ENCODE data around the gene SNAPC2. TPM values are rescaled to one million over a fixed set of nuclear protein-coding genes. Genes with fewer than 3 reads are reported as not detected.

SNAPC2 gene
- total RNA-seq, 1 donor from 2014 or later, result 30.5 TPM

GRCh38 chr19:7968796-7969554, 48.8 kb downstream of the SNAPC2 start:
- no peaks in the 10 kb centered on the region for H3K4me1 ChIP-seq
- TF ChIP-seq CTCF (IDR thresholded peaks at IDR 0.05), result no peak
- H3K4me3 ChIP-seq, result no peak overlapping the region
- H3K9me3 ChIP-seq, result no peaks in the 10 kb centered on the region
- peaks cover 49 to 87% of the 10 kb centered on the region in 2 donors for H3K36me3 ChIP-seq
- DNase-seq (ENCODE audit: low spot score in 2 of 2), result no peak
- intact Hi-C loops (cut with DNase I), result no loop called here
- H3K27me3 ChIP-seq, result no peaks in the 10 kb centered on the region
- no peak overlapping the region for H3K27ac ChIP-seq

GRCh38 chr19:7969555-7969939, 49.4 kb downstream of the SNAPC2 start:
- no peaks in the 10 kb centered on the region for H3K4me1 ChIP-seq
- DNase-seq (ENCODE audit: low spot score in 2 of 2), result no peak
- H3K9me3 ChIP-seq, result no peaks in the 10 kb centered on the region
- peaks cover 50 to 85% of the 10 kb centered on the region in 2 donors for H3K36me3 ChIP-seq
- no peak overlapping the region for H3K4me3 ChIP-seq
- intact Hi-C loops (cut with DNase I), result no loop called here
- no peak for TF ChIP-seq CTCF (IDR thresholded peaks at IDR 0.05)
- no peaks in the 10 kb centered on the region for H3K27me3 ChIP-seq
- H3K27ac ChIP-seq, result no peak overlapping the region

- H3K9me3 ChIP-seq, result no peaks in the 10 kb centered on the region
- H3K4me1 ChIP-seq, result peaks cover 0 to 3% of the 10 kb centered on the region in 2 donors
- no peak overlapping the region for H3K4me3 ChIP-seq
- TF ChIP-seq CTCF (IDR thresholded peaks at IDR 0.05), result peak; percentile 13 to 54 (median 34)
- H3K27ac ChIP-seq, result no peak overlapping the region
- intact Hi-C loops (cut with DNase I), result no loop called here
- no peak for DNase-seq (ENCODE audit: low spot score in 2 of 2)
- peaks cover 43 to 72% of the 10 kb centered on the region in 2 donors for H3K36me3 ChIP-seq
- no peaks in the 10 kb centered on the region for H3K27me3 ChIP-seq
Observed at GRCh38 chr19:7970716-7971448, 50.7 kb downstream of the SNAPC2 start.

- intact Hi-C loops (cut with DNase I), result no loop called here
- no peak for TF ChIP-seq CTCF (IDR thresholded peaks at IDR 0.05)
- no peak overlapping the region for H3K27ac ChIP-seq
- H3K27me3 ChIP-seq, result no peaks in the 10 kb centered on the region
- no peak for DNase-seq (ENCODE audit: low spot score in 2 of 2)
- peaks cover 0 to 3% of the 10 kb centered on the region in 2 donors for H3K4me1 ChIP-seq
- peaks cover 43 to 69% of the 10 kb centered on the region in 2 donors for H3K36me3 ChIP-seq
- no peaks in the 10 kb centered on the region for H3K9me3 ChIP-seq
- H3K4me3 ChIP-seq, result no peak overlapping the region
Observed at GRCh38 chr19:7971553-7972520, 51.7 kb downstream of the SNAPC2 start.

Other genes starting within 250 kb of the SNAPC2 start
- gene MCEMP1, start 243.2 kb upstream of the SNAPC2 start, total RNA-seq, result not detected
- gene TRAPPC5, start 239.5 kb upstream of the SNAPC2 start, total RNA-seq, result 166 TPM
- gene FCER2, start 218.2 kb upstream of the SNAPC2 start, total RNA-seq, result not detected
- gene CLEC4G, start 188.2 kb upstream of the SNAPC2 start, total RNA-seq, result 1.7 TPM
- gene CD209, start 172.8 kb upstream of the SNAPC2 start, total RNA-seq, result 12.6 TPM
- not detected for gene CLEC4M, start 157.1 kb upstream of the SNAPC2 start, total RNA-seq
- 27.7 TPM for gene EVI5L, start 90.1 kb upstream of the SNAPC2 start, total RNA-seq
- not detected for gene PRR36, start 45.9 kb upstream of the SNAPC2 start, total RNA-seq
- gene LRRC8E, start 31.8 kb upstream of the SNAPC2 start, total RNA-seq, result not detected
- 37.3 TPM for gene MAP2K7, start 16.5 kb upstream of the SNAPC2 start, total RNA-seq
- gene TGFBR3L, start 5.5 kb upstream of the SNAPC2 start, total RNA-seq, result 7.1 TPM
- not detected for gene CTXN1, start 5.8 kb downstream of the SNAPC2 start, total RNA-seq
- 151 TPM for gene TIMM44, start 23.3 kb downstream of the SNAPC2 start, total RNA-seq
- 19.9 TPM for gene ELAVL1, start 85.3 kb downstream of the SNAPC2 start, total RNA-seq
- gene CCL25, start 132.4 kb downstream of the SNAPC2 start, total RNA-seq, result not detected
- gene FBN3, start 229.3 kb downstream of the SNAPC2 start, total RNA-seq, result not detected